A549 (cell line): Measurements from ENCODE around the gene CHN1. TPM values are rescaled to one million over a fixed set of nuclear protein-coding genes. Genes with fewer than 3 reads are reported as not detected.

Experiments used
- ATAC-seq, 2 experiments: fragments of 200-7000 bp in 1 of 2; fragments of >200 bp in 1 of 2; cut with Nextera tagmentation in 1 of 2; cut with Tn5 transposase in 1 of 2; 3 replicates each; pipeline versions ENCODE4 v1.8.0 to v1.9.1; 2018 to 2020; ENCODE audit warnings: mild to moderate bottlenecking in 1 of 2, moderate library complexity in 1 of 2
- CTCF ChIA-PET: fragments of 300-600 bp; sonication (Branson Sonifier 250); formaldehyde crosslinking; extraction: SDS; loops from one replicate; lab custom pipeline; 2021; ENCODE audit warnings: antibody characterized with exemption, inconsistent platforms; lab: Yijun Ruan, JAX
- POLR2A ChIA-PET: fragments of 350-600 bp; formaldehyde crosslinking; extraction: SDS; loops from one replicate; lab custom pipeline; 2021; ENCODE audit warnings: antibody characterized with exemption, inconsistent platforms; lab: Yijun Ruan, JAX
- DNase-seq, 2 experiments: peaks; one replicate each; pipeline versions ENCODE4 v3.0.0 to v3.0.0-alpha.2; 2011 to 2016; ENCODE audit warnings: low read depth in 1 of 2, low spot score in 1 of 2
- FAIRE-seq: peaks from 2 replicates; lab custom pipeline; 2011; peaks lifted over from hg19 to GRCh38; lab: Jason Lieb, UNC
- H3K27ac ChIP-seq, 2 experiments: fragments of >200 bp; sonication (Bioruptor Twin); formaldehyde crosslinking; 3 replicates each; pipeline ENCODE4 v1.5.1; 2016 to 2017
- H3K4me1 ChIP-seq: fragments of >200 bp; sonication (Bioruptor Twin); formaldehyde crosslinking; 3 replicates; pipeline ENCODE4 v1.6.1; 2016
- H3K4me2 ChIP-seq: fragments of >200 bp; sonication (Bioruptor Twin); formaldehyde crosslinking; 3 replicates; pipeline ENCODE4 v1.6.1; 2016
- H3K4me3 ChIP-seq: fragments of >200 bp; sonication (Bioruptor Twin); formaldehyde crosslinking; 3 replicates; pipeline ENCODE4 v1.5.1; 2016
- H3K9me3 ChIP-seq: fragments of >200 bp; sonication (Bioruptor Twin); formaldehyde crosslinking; 3 replicates; pipeline ENCODE4 v1.6.1; 2016
- BHLHE40 ChIP-seq: IDR thresholded peaks from 2 replicates; pipeline ENCODE4 v1.6.1; 2012; ENCODE audit warnings: low read depth, low read length, inconsistent platforms
- CEBPB ChIP-seq, 2 experiments: fragments of >200 bp in 1 of 2; sonication (Bioruptor Twin) in 1 of 2; formaldehyde crosslinking in 1 of 2; IDR thresholded peaks; 2 replicates each; pipeline ENCODE4 v1.6.1; 2012 to 2016
- CHD2 ChIP-seq: fragments of 150-350 bp; IDR thresholded peaks from 2 replicates; pipeline ENCODE4 v1.6.1; 2014; ENCODE audit warnings: low read length; ENCODE audit not compliant: partially characterized antibody
- EP300 ChIP-seq, 2 experiments: fragments of >200 bp; sonication (Bioruptor Twin); formaldehyde crosslinking; IDR thresholded peaks; 2 replicates in 1 of 2; 3 replicates in 1 of 2; pipeline ENCODE4 v1.6.1; 2016 to 2017
- FOSL2 ChIP-seq, 2 experiments: fragments of 450-650 bp in 1 of 2; fragments of >200 bp in 1 of 2; sonication (Bioruptor Twin) in 1 of 2; formaldehyde crosslinking; IDR thresholded peaks; 2 replicates each; pipeline versions ENCODE4 v1.5.0 to v1.6.1; 2016 to 2020; ENCODE audit warnings: mild to moderate bottlenecking in 1 of 2, moderate library complexity in 1 of 2
- HDAC2 ChIP-seq: fragments of 200-600 bp; sonication (generic); IDR thresholded peaks from 2 replicates; pipeline ENCODE4 v1.6.1; 2016
- JUN ChIP-seq, 2 experiments: fragments of >200 bp; sonication (Bioruptor Twin); formaldehyde crosslinking; IDR thresholded peaks; 2 replicates in 1 of 2; 3 replicates in 1 of 2; pipeline ENCODE4 v1.6.1; 2016 to 2017
- JUNB ChIP-seq: fragments of >200 bp; sonication (Bioruptor Twin); formaldehyde crosslinking; IDR thresholded peaks from 2 replicates; pipeline ENCODE4 v1.6.1; 2016
- KDM5A ChIP-seq: fragments of 200-600 bp; sonication (generic); IDR thresholded peaks from 2 replicates; pipeline ENCODE4 v1.6.1; 2016; ENCODE audit warnings: antibody characterized with exemption, mild to moderate bottlenecking
- MAFK ChIP-seq: fragments of 450-650 bp; IDR thresholded peaks from 2 replicates; pipeline ENCODE4 v1.6.1; 2014; ENCODE audit not compliant: partially characterized antibody
- MYC ChIP-seq: IDR thresholded peaks from 2 replicates; pipeline ENCODE4 v1.6.1; 2012; ENCODE audit warnings: mild to moderate bottlenecking, inconsistent platforms, low read length, improper control_type of control experiment, borderline replicate concordance
- POLR2A ChIP-seq: IDR thresholded peaks from 2 replicates; pipeline ENCODE4 v1.6.1; 2012; ENCODE audit warnings: mild to moderate bottlenecking, low read length
- POLR2AphosphoS2 ChIP-seq: conservative IDR thresholded peaks from 2 replicates; pipeline ENCODE4 v1.6.1; 2012; ENCODE audit warnings: low read length, improper control_type of control experiment, inconsistent platforms
- RAD21 ChIP-seq, 2 experiments: fragments of >200 bp in 1 of 2; sonication (Bioruptor Twin) in 1 of 2; formaldehyde crosslinking in 1 of 2; IDR thresholded peaks in 1 of 2; conservative IDR thresholded peaks in 1 of 2; 2 replicates in 1 of 2; 3 replicates in 1 of 2; pipeline ENCODE4 v1.6.1; 2012 to 2018; ENCODE audit warnings: inconsistent platforms in 1 of 2
- RCOR1 ChIP-seq: fragments of 150-350 bp; IDR thresholded peaks from 2 replicates; pipeline ENCODE4 v1.6.1; 2014; ENCODE audit warnings: antibody characterized with exemption, low read length, low read depth
- RFX5 ChIP-seq: fragments of 450-650 bp; IDR thresholded peaks from 2 replicates; pipeline ENCODE4 v1.7.1; 2014; ENCODE audit warnings: antibody characterized with exemption, mild to moderate bottlenecking, moderate library complexity
- RNF2 ChIP-seq: fragments of 200-600 bp; sonication (generic); IDR thresholded peaks from 2 replicates; pipeline ENCODE4 v1.6.1; 2016; ENCODE audit warnings: low read depth, mild to moderate bottlenecking, antibody characterized with exemption, moderate library complexity, borderline replicate concordance
- SREBF2 ChIP-seq: fragments of 450-650 bp; IDR thresholded peaks from 2 replicates; pipeline ENCODE4 v1.6.1; 2014; ENCODE audit warnings: mild to moderate bottlenecking, moderate library complexity
- WGBS: methylation state at CpG from one replicate; pipeline ENCODE4 v1.1.6; 2017; ENCODE audit errors: missing lambda C conversion rate; 5-methylcytosine and 5-hydroxymethylcytosine counted together
- polyA plus RNA-seq, 4 experiments: library from polyadenylated mRNA; depleted of rRNA in 3 of 4; stranded (reverse); fragments of >200 nt; fragmentation: RNase III in 1 of 4; extraction: RNeasy Plus Mini Kit Qiagen cat#74134 plus additional on column Dnase treatment in 1 of 4; gene quantifications; 2 replicates in 3 of 4; 3 replicates in 1 of 4; pipeline ENCODE4 v1.2.3, GENCODE V29; 2011 to 2017
- TF ChIP-seq, protein P1 (sequence below): fragments of 250-450 bp; sonication (Bioruptor Pico); IDR thresholded peaks from 2 replicates; pipeline ENCODE4 v1.5.0; 2020; ENCODE audit warnings: low read depth, mild to moderate bottlenecking, moderate library complexity
- TF ChIP-seq, protein P2 (sequence below): fragments of 200-600 bp; sonication (generic); IDR thresholded peaks from 2 replicates; pipeline ENCODE4 v1.6.1; 2016; ENCODE audit warnings: antibody characterized with exemption, mild to moderate bottlenecking, moderate library complexity
- TF ChIP-seq, protein P3 (sequence below): IDR thresholded peaks from 2 replicates; pipeline ENCODE4 v1.6.1; 2012; ENCODE audit warnings: low read depth, borderline replicate concordance
- TF ChIP-seq, protein P4 (sequence below): fragments of 150-350 bp; IDR thresholded peaks from 2 replicates; pipeline ENCODE4 v1.6.1; 2014; ENCODE audit warnings: low read depth, mild to moderate bottlenecking, low read length

CHN1 gene
- polyA plus RNA-seq, 2 of the 4 experiments (the other 2 are of a cell fraction), result 20.9 to 46.6 TPM

DNA sequence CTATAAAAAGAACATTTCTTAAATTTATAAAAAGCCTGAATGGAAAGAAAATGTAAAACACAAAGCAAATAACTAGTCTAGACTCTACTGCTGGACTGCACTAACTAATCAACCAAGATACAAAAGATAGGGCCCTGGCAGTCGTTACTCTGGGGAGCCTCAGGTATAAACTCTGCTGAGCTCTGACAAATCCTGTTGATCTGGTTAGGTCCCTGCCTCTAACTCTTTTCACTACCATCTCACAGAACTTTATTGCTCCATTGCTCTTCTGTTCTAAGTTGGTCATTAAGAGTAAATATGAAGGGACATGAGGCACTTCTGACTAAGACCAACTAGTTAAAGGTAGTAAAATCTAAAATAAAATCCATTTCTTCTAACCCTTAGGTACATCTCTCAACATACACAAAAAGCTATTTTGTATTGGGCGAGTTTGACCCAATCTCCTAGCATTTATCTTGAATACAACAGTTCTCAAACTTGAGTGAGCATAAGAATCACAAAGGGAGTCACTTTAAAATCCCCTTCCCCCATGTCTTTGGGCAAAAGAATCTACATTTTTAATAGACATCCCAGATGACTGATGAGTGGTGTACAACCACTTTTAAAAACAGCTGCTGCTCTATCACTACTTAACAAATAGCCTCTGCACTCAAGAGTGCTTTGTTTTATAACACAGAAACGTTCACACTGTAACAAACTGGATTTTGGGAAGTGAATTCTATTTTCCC lies 2.5 kb downstream of the CHN1 start:
- DNase-seq, result no peak

DNA sequence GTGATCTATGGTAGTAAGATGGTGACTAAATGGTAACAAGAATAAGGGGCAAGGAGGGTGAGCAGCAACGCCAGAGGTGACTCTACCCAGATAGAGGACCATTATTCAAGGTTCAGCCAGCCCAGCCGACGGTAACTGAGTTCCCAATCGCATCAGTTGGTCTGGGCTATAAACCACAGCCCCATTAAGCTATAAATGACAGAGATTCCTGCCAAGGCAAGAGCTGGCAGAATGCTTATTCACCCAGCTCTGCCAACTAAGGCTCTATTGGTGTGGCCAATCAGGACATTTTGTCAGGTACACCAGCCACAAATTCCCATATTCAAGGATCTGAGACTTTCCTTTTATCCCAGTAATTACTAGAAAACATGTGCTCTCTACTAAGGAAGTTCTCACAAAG lies 3.6 kb downstream of the CHN1 start:
- ChIA-PET CTCF (interaction anchor here (1.0 to 3.5 kb wide), 3 partner anchors 12 to 253 kb away, joined by 3 to 15 read pairs (median 5); no protein-coding TSS in a partner anchor), POLR2A (no interaction called here)
- ATAC-seq, result no peak

More for the DNA sequence above, 2.5 kb downstream of the CHN1 start:
- ChIA-PET POLR2A (no interaction called here), CTCF (interaction anchor here (1.0 to 6.6 kb wide), 5 partner anchors 14 to 254 kb away, joined by 3 to 45 read pairs (median 5); no protein-coding TSS in a partner anchor)
- Histone ChIP-seq H3K4me3 (no peak overlapping the region), H3K9me3 (no peaks in the 10 kb centered on the region), H3K4me1 (peaks cover 33% of the 10 kb centered on the region), H3K4me2 (peak overlapping the region; percentile 72; the same call in 1 of the 3 replicates), H3K27ac (no peak overlapping the region)
- no peak for FAIRE-seq
- no peak for ATAC-seq
- TF ChIP-seq RNF2, result no peak
- TF ChIP-seq, protein P1, sequence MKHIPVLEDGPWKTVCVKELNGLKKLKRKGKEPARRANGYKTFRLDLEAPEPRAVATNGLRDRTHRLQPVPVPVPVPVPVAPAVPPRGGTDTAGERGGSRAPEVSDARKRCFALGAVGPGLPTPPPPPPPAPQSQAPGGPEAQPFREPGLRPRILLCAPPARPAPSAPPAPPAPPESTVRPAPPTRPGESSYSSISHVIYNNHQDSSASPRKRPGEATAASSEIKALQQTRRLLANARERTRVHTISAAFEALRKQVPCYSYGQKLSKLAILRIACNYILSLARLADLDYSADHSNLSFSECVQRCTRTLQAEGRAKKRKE, result no peak
- TF ChIP-seq MYC, result no peak
- TF ChIP-seq, protein P2, sequence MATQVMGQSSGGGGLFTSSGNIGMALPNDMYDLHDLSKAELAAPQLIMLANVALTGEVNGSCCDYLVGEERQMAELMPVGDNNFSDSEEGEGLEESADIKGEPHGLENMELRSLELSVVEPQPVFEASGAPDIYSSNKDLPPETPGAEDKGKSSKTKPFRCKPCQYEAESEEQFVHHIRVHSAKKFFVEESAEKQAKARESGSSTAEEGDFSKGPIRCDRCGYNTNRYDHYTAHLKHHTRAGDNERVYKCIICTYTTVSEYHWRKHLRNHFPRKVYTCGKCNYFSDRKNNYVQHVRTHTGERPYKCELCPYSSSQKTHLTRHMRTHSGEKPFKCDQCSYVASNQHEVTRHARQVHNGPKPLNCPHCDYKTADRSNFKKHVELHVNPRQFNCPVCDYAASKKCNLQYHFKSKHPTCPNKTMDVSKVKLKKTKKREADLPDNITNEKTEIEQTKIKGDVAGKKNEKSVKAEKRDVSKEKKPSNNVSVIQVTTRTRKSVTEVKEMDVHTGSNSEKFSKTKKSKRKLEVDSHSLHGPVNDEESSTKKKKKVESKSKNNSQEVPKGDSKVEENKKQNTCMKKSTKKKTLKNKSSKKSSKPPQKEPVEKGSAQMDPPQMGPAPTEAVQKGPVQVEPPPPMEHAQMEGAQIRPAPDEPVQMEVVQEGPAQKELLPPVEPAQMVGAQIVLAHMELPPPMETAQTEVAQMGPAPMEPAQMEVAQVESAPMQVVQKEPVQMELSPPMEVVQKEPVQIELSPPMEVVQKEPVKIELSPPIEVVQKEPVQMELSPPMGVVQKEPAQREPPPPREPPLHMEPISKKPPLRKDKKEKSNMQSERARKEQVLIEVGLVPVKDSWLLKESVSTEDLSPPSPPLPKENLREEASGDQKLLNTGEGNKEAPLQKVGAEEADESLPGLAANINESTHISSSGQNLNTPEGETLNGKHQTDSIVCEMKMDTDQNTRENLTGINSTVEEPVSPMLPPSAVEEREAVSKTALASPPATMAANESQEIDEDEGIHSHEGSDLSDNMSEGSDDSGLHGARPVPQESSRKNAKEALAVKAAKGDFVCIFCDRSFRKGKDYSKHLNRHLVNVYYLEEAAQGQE, result no peak
- no peak for TF ChIP-seq KDM5A
- no peak for TF ChIP-seq FOSL2 (IDR thresholded peaks at IDR 0.05)
- no peak for TF ChIP-seq FOSL2 (CRISPR knock-in tag; IDR thresholded peaks at IDR 0.05)
- no peak for TF ChIP-seq RAD21 (conservative IDR thresholded peaks at IDR 0.05 in 1 of 2, IDR thresholded peaks at IDR 0.05 in 1 of 2)
- TF ChIP-seq JUN (IDR thresholded peaks at IDR 0.05), result no peak
- no peak for TF ChIP-seq RCOR1
- TF ChIP-seq JUNB, result no peak
- TF ChIP-seq CHD2, result no peak
- no peak for TF ChIP-seq RFX5
- WGBS, result 57% methylated on average over 3 of the region's 3 CpGs

More for the DNA sequence above, 3.6 kb downstream of the CHN1 start:
- DNase-seq, result no peak
- Histone ChIP-seq H3K4me1 (peaks cover 36% of the 10 kb centered on the region), H3K4me2 (no peak overlapping the region), H3K9me3 (no peaks in the 10 kb centered on the region), H3K27ac (no peak overlapping the region), H3K4me3 (no peak overlapping the region)
- FAIRE-seq, result no peak
- TF ChIP-seq CEBPB (IDR thresholded peaks at IDR 0.05), result no peak
- no peak for TF ChIP-seq POLR2A
- no peak for TF ChIP-seq MYC
- no peak for TF ChIP-seq POLR2AphosphoS2
- no peak for TF ChIP-seq BHLHE40
- no peak for TF ChIP-seq RNF2
- no peak for TF ChIP-seq CHD2
- TF ChIP-seq, protein P3, sequence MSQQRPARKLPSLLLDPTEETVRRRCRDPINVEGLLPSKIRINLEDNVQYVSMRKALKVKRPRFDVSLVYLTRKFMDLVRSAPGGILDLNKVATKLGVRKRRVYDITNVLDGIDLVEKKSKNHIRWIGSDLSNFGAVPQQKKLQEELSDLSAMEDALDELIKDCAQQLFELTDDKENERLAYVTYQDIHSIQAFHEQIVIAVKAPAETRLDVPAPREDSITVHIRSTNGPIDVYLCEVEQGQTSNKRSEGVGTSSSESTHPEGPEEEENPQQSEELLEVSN, result no peak
- no peak for TF ChIP-seq HDAC2
- no peak for TF ChIP-seq MAFK
- TF ChIP-seq FOSL2 (IDR thresholded peaks at IDR 0.05), result no peak
- TF ChIP-seq FOSL2 (CRISPR knock-in tag; IDR thresholded peaks at IDR 0.05), result no peak
- no peak for TF ChIP-seq EP300 (IDR thresholded peaks at IDR 0.05)
- TF ChIP-seq, protein P4, sequence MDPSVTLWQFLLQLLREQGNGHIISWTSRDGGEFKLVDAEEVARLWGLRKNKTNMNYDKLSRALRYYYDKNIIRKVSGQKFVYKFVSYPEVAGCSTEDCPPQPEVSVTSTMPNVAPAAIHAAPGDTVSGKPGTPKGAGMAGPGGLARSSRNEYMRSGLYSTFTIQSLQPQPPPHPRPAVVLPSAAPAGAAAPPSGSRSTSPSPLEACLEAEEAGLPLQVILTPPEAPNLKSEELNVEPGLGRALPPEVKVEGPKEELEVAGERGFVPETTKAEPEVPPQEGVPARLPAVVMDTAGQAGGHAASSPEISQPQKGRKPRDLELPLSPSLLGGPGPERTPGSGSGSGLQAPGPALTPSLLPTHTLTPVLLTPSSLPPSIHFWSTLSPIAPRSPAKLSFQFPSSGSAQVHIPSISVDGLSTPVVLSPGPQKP, result no peak
- no peak for TF ChIP-seq SREBF2
- WGBS, result 96% methylated on average over 4 of the region's 4 CpGs
